Subcutaneous adipose tissue (tissue), 4 donors: ENCODE data around the gene PDHX. TPM values are rescaled to one million over a fixed set of nuclear protein-coding genes. Genes with fewer than 3 reads are reported as not detected.

ENCODE experiments used
- total RNA-seq, 4 donors: library from RNA; depleted of rRNA; stranded (reverse); fragments of >200 nt; gene quantifications; one replicate each; pipeline ENCODE4 v1.1.0, GENCODE V29; 2016
- TF ChIP-seq, protein P1 (sequence below): fragments of 450-650 bp; IDR thresholded peaks from one replicate; pipeline ENCODE4 v1.5.1; 2016; ENCODE audit warnings: low read depth, mild to moderate bottlenecking, control low read depth, antibody characterized with exemption, moderate library complexity

The PDHX gene
- total RNA-seq, 4 donors from 2014 or later = 34.8 to 52.0 (median 46.1) TPM

DNA sequence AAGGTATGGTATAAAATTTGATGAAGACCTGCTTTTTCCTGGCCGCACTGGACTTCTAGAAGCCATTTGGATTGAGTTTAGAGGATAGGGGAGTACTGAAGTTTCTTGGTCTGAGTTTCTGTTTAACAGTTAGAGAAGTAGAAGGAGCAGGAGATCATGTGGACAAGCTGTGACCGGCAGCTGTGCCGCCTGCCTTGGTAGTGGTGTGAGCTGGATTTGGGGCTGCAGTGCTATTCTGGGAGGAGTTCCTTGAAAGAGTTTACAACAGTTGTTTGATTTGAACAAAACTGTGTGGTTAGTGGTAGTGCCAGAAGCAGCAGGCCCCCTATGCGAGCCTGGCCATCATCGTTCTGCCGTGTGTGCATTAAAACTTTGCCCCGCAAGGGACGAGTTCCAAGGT, 105.2 kb downstream of the PDHX start:
- TF ChIP-seq, protein P1, sequence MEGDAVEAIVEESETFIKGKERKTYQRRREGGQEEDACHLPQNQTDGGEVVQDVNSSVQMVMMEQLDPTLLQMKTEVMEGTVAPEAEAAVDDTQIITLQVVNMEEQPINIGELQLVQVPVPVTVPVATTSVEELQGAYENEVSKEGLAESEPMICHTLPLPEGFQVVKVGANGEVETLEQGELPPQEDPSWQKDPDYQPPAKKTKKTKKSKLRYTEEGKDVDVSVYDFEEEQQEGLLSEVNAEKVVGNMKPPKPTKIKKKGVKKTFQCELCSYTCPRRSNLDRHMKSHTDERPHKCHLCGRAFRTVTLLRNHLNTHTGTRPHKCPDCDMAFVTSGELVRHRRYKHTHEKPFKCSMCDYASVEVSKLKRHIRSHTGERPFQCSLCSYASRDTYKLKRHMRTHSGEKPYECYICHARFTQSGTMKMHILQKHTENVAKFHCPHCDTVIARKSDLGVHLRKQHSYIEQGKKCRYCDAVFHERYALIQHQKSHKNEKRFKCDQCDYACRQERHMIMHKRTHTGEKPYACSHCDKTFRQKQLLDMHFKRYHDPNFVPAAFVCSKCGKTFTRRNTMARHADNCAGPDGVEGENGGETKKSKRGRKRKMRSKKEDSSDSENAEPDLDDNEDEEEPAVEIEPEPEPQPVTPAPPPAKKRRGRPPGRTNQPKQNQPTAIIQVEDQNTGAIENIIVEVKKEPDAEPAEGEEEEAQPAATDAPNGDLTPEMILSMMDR = no peak

DNA sequence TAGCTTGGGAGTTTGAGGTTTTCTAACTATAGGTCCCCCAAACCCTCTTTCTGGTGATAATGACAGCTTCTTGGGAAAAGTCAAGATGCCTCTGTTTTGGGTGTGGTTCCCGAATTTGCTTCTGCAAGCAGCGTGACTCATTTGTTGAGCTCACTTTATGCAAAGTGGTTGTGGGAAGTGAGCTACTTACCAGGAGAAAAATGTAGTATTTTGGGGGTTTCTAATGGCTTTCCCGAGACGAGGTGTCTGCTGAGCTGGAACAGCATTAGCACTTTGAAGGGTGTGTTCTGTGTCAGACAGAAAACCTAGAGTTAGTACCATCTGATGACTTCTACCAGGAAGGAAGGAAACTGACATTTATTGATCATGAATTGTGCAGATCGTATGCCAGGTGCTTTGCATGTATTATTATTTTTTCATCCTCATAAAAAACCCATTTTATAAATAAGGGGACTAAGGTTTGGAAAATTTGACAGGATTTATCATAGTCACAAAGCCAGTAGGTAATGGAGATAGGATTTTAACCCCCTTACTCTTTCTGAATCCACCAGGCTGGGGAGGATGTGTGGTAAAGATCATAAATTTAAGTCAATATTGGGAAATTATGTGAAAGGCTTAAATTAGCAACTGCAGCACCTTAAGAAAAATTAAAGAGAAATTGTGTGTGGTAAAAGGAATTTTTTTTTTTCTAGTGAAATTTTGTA, 113.7 kb downstream of the PDHX start:
- TF ChIP-seq, protein P1 = no peak

DNA sequence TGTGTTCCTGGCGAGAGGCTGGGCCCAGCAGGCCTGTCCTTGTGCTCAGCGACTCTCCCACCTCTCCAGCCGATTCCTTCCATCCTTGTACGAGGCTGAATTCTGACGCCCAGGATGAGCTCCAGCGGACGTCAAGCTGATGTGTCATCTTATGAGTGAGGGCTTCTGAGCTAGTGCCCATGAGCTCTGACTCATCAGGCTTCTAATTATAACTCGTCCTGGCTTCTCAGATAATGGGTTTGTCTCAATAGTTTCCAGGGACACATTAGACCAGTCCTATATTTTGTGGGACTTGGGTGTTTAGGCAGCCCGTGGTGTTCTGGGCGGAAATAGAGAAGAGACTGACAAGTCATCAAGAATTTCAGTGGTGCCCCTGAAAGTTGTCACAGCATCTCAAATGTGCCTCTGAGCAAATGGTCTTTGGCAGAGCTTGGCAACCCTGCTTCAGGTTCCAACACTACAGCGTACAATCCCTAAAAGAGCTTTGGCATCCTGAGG, 114.3 kb downstream of the PDHX start:
- TF ChIP-seq, protein P1 = no peak

GRCh38 chr11:35031346-35031745, 114.9 kb downstream of the PDHX start:
- TF ChIP-seq, protein P1 = no peak

GRCh38 chr11:35031867-35032266, 115.4 kb downstream of the PDHX start:
- TF ChIP-seq, protein P1 = no peak

DNA sequence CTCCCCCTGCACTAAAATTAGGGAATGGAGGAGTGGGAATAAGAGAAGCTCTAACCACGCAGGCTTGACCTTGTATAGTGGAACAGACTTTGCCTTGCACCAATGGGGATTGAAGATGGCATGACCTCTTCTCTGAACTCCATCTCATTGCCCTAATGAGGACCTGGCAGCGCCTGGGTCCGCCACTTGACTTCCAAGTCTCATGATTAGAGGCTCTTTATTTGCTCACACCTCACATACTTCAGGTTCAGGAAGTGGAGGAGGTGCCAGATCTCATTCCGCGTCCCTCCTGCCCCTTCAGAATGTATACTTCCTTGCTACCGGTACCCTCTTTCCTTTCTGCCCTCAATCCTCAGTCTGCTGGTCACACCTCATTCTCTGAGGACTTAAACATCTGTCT, 116.6 kb downstream of the PDHX start:
- TF ChIP-seq, protein P1 = no peak

- TF ChIP-seq, protein P1 = no peak
These were observed 118.0 kb downstream of the PDHX start for GRCh38 chr11:35034401-35034800.
